ENCODE measurements around the gene HNRNPL.
"Not testable (repeated sequence)": the region's sequence is repeated elsewhere in the genome, so short reads cannot be mapped to it uniquely, and the experiment has no call there.

Gene HNRNPL

DNA sequence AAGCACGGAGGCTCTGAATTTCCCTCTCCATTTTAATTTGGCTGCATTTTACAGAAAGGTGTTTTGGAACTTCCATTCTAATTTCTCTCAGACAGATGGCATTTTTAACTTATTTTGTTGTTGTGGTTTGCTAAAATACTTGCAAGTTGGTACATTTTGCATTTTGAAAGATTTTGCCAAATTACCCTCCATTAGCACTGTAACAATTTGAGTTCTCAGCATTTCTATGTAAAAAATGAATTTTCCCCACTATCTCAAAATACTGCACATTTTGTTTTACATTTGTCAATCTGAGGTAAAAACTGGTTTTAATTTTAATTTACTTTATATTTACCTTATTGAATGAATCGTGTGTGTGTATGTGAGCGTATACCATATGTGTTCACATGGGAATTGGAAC lies 7.0 kb upstream of the HNRNPL start:
- H3K4me3 ChIP-seq (ENCODE audit: low read length), result no peak overlapping the region
- no peak for TF ChIP-seq ZNF274 (IDR thresholded peaks at IDR 0.05; ENCODE audit: low read depth, low read length)

DNA sequence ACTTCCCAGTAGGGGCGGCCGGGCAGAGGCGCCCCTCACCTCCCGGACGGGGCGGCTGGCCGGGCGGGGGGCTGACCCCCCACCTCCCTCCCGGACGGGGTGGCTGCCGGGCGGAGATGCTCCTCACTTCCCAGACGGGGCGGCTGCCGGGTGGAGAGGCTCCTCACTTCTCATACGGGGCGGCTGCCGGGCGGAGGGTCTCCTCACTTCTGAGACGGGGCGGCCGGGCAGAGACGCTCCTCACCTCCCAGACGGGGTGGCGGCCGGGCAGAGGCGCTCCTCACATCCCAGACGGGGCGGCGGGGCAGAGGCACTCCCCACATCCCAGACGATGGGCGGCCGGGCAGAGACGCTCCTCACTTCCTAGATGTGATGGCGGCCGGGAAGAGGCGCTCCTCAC lies 6.0 kb upstream of the HNRNPL start:
- H3K4me3 ChIP-seq (ENCODE audit: low read length), result not testable (repeated sequence)

DNA sequence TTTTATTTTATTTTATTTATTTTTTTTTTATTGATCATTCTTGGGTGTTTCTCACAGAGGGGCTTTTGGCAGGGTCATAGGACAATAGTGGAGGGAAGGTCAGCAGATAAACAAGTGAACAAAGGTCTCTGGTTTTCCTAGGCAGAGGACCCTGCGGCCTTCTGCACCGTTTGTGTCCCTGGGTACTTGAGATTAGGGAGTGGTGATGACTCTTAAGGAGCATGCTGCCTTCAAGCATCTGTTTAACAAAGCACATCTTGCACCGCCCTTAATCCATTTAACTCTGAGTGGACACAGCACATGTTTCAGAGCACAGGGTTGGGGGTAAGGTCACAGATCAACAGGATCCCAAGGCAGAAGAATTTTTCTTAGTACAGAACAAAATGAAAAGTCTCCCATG lies 5.2 kb upstream of the HNRNPL start:
- not testable (repeated sequence) for H3K4me3 ChIP-seq (ENCODE audit: low read length)

- peak overlapping the region; percentile 73; the same call in 1 of the 2 replicates for H3K4me3 ChIP-seq (ENCODE audit: low read length)
- no peak for TF ChIP-seq ZNF274 (IDR thresholded peaks at IDR 0.05; ENCODE audit: low read depth, low read length)
These were observed 3.4 kb upstream of the HNRNPL start for GRCh38 chr19:38853214-38853613.

GRCh38 chr19:38852231-38853044 lies 2.7 kb upstream of the HNRNPL start:
- H3K4me3 ChIP-seq (ENCODE audit: low read length), result peak overlapping the region; percentile 73
- no peak for TF ChIP-seq ZNF274 (IDR thresholded peaks at IDR 0.05; ENCODE audit: low read depth, low read length)

GRCh38 chr19:38851622-38852230 lies 1.9 kb upstream of the HNRNPL start:
- no peak for TF ChIP-seq ZNF274 (IDR thresholded peaks at IDR 0.05; ENCODE audit: low read depth, low read length)

DNA sequence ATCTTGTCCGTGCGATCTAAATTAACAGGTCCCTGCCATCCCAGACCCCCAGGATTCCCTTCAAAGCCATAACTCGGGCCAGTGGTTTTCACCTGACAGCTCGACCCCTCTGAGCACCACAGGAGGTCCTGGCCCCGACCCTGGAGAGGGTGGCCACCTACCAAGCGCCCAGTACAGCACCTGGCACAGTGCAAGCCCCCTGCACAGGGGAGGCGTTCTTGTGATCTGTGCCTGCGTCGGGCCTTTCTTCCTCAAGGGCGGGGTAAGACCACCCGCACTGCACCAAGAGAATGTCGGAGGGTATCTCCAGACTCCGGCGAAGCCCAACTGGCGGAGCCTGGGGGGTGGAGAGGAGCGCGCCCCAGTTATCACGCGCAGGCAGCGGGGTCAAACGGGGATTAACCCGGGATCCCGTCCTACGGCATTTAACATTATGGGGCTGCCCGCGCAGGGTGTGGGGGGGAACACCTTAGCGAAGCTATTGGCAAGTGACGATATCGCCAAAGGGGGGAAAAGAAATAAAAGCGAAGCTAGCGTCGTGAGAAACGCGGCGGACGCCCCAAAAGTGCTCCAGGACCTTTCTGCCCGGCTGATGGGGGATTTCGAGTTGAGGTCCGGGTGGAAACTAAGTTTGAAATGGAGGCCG lies 1.3 kb upstream of the HNRNPL start:
- H3K4me3 ChIP-seq (ENCODE audit: low read length), result peak overlapping the region; percentile 68
- TF ChIP-seq ZNF274 (IDR thresholded peaks at IDR 0.05; ENCODE audit: low read depth, low read length), result no peak

More at GRCh38 chr19:38851622-38852230, 1.9 kb upstream of the HNRNPL start:
- peak overlapping the region; percentile 73 for H3K4me3 ChIP-seq (ENCODE audit: low read length)

DNA sequence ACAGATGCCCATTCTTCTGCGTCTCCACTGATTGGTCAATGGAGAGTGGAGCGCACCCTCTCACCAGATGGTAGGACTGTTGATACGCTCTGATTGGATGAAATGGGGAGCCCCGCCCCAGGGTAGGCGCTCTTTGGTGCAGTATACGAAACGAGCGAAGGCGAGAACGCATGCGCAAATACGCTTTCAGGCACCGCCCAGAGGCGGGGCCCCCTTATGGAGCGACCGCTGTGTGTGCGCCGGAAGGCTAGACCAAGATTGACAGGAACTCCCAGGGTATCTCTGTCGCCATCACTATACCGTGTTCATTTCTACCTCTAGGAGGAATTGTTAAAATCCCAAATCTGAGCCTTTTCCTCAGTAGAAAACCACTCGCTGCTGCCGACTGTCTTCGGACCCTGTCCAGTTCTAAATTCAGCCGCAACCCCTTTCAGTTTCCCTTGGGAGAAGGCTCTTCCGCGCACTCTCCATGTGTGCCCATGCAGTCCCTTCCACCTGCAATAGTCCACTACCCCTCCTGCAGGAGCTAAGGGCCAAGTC lies 720 bp upstream of the HNRNPL start:
- peak overlapping the region; percentile 68 for H3K4me3 ChIP-seq (ENCODE audit: low read length)
- no peak for TF ChIP-seq ZNF274 (IDR thresholded peaks at IDR 0.05; ENCODE audit: low read depth, low read length)

GRCh38 chr19:38849147-38849859 lies 483 bp downstream of the HNRNPL start:
- H3K4me3 ChIP-seq (ENCODE audit: low read length), result peak overlapping the region; percentile 97
- no peak for TF ChIP-seq ZNF274 (IDR thresholded peaks at IDR 0.05; ENCODE audit: low read depth, low read length)

- peak overlapping the region; percentile 97 for H3K4me3 ChIP-seq (ENCODE audit: low read length)
- no peak for TF ChIP-seq ZNF274 (IDR thresholded peaks at IDR 0.05; ENCODE audit: low read depth, low read length)
These were observed 1.3 kb downstream of the HNRNPL start for GRCh38 chr19:38848299-38849146.

- H3K4me3 ChIP-seq (ENCODE audit: low read length), result no peak overlapping the region
- TF ChIP-seq ZNF274 (IDR thresholded peaks at IDR 0.05; ENCODE audit: low read depth, low read length), result no peak
These were observed 3.7 kb downstream of the HNRNPL start for GRCh38 chr19:38846097-38846496.

GRCh38 chr19:38845374-38846024 lies 4.3 kb downstream of the HNRNPL start:
- no peak for TF ChIP-seq ZNF274 (IDR thresholded peaks at IDR 0.05; ENCODE audit: low read depth, low read length)
- H3K4me3 ChIP-seq (ENCODE audit: low read length), result no peak overlapping the region
